ENCODE data around the gene TCEA2.

- no peak for TF ChIP-seq CTCF (IDR thresholded peaks at IDR 0.05)
- no peak for TF ChIP-seq POLR2A (IDR thresholded peaks at IDR 0.05)
Observed at GRCh38 chr20:64077541-64077875, 14.5 kb downstream of the TCEA2 start.

All from gastroesophageal sphincter (tissue), 3 donors.